MM.1S (cell line): Measurements from ENCODE around the gene HTR7.

Experiments used
- DNase-seq: peaks from one replicate; pipeline ENCODE4 v3.0.0-alpha.2; 2015
- H2AFZ ChIP-seq: fragments of 300-600 bp; sonication (generic); 2 replicates; pipeline ENCODE4 v1.6.0; 2016; ENCODE audit warnings: antibody characterized with exemption, low read length
- H3F3A ChIP-seq: fragments of 300-600 bp; sonication (generic); 2 replicates; pipeline ENCODE4 v1.6.1; 2016; ENCODE audit warnings: mild to moderate bottlenecking, antibody characterized with exemption, low read length, moderate library complexity, mixed read lengths; ENCODE audit not compliant: insufficient read depth
- H3K27ac ChIP-seq: fragments of 300-600 bp; sonication (generic); 2 replicates; pipeline ENCODE4 v1.5.1; 2016; ENCODE audit warnings: mild to moderate bottlenecking, low read length
- H3K27me3 ChIP-seq: fragments of 300-600 bp; sonication (generic); replicated peaks from 2 replicates; pipeline ENCODE4 v1.6.0; 2016; ENCODE audit warnings: low read length; ENCODE audit not compliant: insufficient read depth
- H3K36me3 ChIP-seq: fragments of 300-600 bp; sonication (generic); replicated peaks from 2 replicates; pipeline ENCODE4 v1.6.1; 2016; ENCODE audit warnings: mild to moderate bottlenecking, low read length, mixed read lengths; ENCODE audit not compliant: insufficient read depth
- H3K4me1 ChIP-seq: fragments of 300-600 bp; sonication (generic); 2 replicates; pipeline ENCODE4 v1.6.1; 2016; ENCODE audit warnings: low read length, mixed read lengths
- H3K4me2 ChIP-seq: fragments of 300-600 bp; sonication (generic); 2 replicates; pipeline ENCODE4 v1.6.0; 2016; ENCODE audit warnings: low read depth, low read length
- H3K4me3 ChIP-seq: fragments of 300-600 bp; sonication (generic); 2 replicates; pipeline ENCODE4 v1.5.1; 2016; ENCODE audit warnings: low read length, mixed read lengths
- H3K79me2 ChIP-seq: fragments of 300-600 bp; sonication (generic); 2 replicates; pipeline ENCODE4 v1.6.1; 2016; ENCODE audit warnings: mixed run types, low read length, mixed read lengths
- H3K9ac ChIP-seq: fragments of 300-600 bp; sonication (generic); 2 replicates; pipeline ENCODE4 v1.6.1; 2016; ENCODE audit warnings: low read length, mixed read lengths
- H3K9me2 ChIP-seq: fragments of 300-600 bp; sonication (generic); replicated peaks from 2 replicates; pipeline ENCODE4 v1.6.1; 2016; ENCODE audit warnings: mild to moderate bottlenecking, low read length, mixed read lengths; ENCODE audit not compliant: insufficient read depth
- H3K9me3 ChIP-seq: fragments of 300-600 bp; sonication (generic); replicated peaks from 2 replicates; pipeline ENCODE4 v1.6.1; 2016; ENCODE audit warnings: mild to moderate bottlenecking, low read length, mixed read lengths; ENCODE audit not compliant: insufficient read depth
- H4K20me1 ChIP-seq: fragments of 300-600 bp; sonication (generic); 2 replicates; pipeline ENCODE4 v1.6.1; 2016; ENCODE audit warnings: mild to moderate bottlenecking, low read length, moderate library complexity, mixed read lengths; ENCODE audit not compliant: insufficient read depth
- EZH2 ChIP-seq: fragments of 300-600 bp; sonication (generic); optimal IDR thresholded peaks from 2 replicates; pipeline ENCODE3; 2017; ENCODE audit warnings: low read depth, mild to moderate bottlenecking, antibody characterized with exemption, low read length, mixed read lengths
- EZH2phosphoT487 ChIP-seq: fragments of 300-600 bp; sonication (generic); IDR thresholded peaks from 2 replicates; pipeline ENCODE4 v1.6.1; 2018; ENCODE audit warnings: antibody characterized with exemption, low read length
- TF ChIP-seq, protein P1 (sequence below): fragments of 300-600 bp; sonication (generic); IDR thresholded peaks from 2 replicates; pipeline ENCODE4 v1.5.1; 2016; ENCODE audit warnings: antibody characterized with exemption, low read length, mixed read lengths

Gene HTR7

DNA sequence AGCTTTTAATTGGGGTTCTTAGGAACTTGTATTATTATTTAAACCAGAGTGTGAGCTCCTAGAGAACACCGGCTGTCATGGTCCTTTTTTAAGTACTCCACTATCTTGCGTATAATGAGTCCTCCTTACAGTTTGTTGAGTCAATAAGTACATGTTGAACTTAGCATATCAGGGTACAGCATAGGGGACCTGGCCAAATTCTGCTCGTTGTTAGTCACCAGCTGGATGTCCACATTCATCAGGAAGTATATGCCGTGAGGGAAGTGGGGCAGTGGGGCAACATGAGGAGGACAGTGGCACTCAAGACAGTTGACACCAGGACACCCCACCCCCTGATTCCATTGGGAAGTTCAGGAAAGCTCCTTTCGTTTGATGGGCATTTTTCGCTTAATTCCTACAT is 30.5 kb upstream of the HTR7 start:
- DNase-seq, result no peak
- no peak overlapping the region for H2AFZ ChIP-seq

DNA sequence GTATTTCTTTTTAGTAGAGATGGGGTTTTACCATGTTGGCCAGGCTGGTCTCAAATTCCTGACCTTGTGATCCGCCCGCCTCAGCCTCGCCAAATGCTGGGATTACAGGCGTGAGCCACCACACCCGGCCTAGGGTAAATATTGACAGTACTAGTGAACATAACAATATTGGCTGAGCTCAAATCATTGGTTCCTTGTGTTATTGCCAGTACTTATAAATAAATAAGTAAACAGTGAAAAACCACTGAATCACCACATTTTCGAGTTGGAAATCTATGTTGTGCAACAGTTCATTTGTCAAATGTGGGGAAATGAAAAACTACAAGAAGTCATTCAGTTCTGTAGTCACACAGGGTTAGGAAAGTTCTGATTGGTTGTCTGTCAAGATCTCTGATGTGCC is 29.7 kb upstream of the HTR7 start:
- Histone ChIP-seq H4K20me1 (no peaks in the 10 kb centered on the region), H3K27me3 (no peaks in the 10 kb centered on the region), H3K4me2 (no peak overlapping the region), H3K9me2 (no peaks in the 10 kb centered on the region), H3K27ac (no peak overlapping the region), H3K36me3 (peaks cover 13% of the 10 kb centered on the region), H3K4me1 (no peaks in the 10 kb centered on the region), H3K79me2 (no peaks in the 10 kb centered on the region), H3F3A (no peaks in the 10 kb centered on the region), H3K4me3 (no peak overlapping the region), H3K9ac (no peak overlapping the region), H3K9me3 (no peaks in the 10 kb centered on the region), H2AFZ (no peak overlapping the region)
- TF ChIP-seq EZH2 (no peak), EZH2phosphoT487 (no peak)
- TF ChIP-seq, protein P1, sequence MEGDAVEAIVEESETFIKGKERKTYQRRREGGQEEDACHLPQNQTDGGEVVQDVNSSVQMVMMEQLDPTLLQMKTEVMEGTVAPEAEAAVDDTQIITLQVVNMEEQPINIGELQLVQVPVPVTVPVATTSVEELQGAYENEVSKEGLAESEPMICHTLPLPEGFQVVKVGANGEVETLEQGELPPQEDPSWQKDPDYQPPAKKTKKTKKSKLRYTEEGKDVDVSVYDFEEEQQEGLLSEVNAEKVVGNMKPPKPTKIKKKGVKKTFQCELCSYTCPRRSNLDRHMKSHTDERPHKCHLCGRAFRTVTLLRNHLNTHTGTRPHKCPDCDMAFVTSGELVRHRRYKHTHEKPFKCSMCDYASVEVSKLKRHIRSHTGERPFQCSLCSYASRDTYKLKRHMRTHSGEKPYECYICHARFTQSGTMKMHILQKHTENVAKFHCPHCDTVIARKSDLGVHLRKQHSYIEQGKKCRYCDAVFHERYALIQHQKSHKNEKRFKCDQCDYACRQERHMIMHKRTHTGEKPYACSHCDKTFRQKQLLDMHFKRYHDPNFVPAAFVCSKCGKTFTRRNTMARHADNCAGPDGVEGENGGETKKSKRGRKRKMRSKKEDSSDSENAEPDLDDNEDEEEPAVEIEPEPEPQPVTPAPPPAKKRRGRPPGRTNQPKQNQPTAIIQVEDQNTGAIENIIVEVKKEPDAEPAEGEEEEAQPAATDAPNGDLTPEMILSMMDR, result no peak
- no peak for DNase-seq

More for the DNA sequence above, 30.5 kb upstream of the HTR7 start:
- no peaks in the 10 kb centered on the region for H3K9me3 ChIP-seq
- no peak overlapping the region for H3K4me2 ChIP-seq
- H3K27me3 ChIP-seq, result no peaks in the 10 kb centered on the region
- no peak overlapping the region for H3K9ac ChIP-seq
- H4K20me1 ChIP-seq, result no peaks in the 10 kb centered on the region
- TF ChIP-seq, protein P1, result no peak
- TF ChIP-seq EZH2, result no peak
- no peak for TF ChIP-seq EZH2phosphoT487
- H3K9me2 ChIP-seq, result no peaks in the 10 kb centered on the region
- H3K79me2 ChIP-seq, result no peaks in the 10 kb centered on the region
- H3K27ac ChIP-seq, result no peak overlapping the region
- no peaks in the 10 kb centered on the region for H3F3A ChIP-seq
- no peaks in the 10 kb centered on the region for H3K4me1 ChIP-seq
- peaks cover 13% of the 10 kb centered on the region for H3K36me3 ChIP-seq
- H3K4me3 ChIP-seq, result no peak overlapping the region

DNA sequence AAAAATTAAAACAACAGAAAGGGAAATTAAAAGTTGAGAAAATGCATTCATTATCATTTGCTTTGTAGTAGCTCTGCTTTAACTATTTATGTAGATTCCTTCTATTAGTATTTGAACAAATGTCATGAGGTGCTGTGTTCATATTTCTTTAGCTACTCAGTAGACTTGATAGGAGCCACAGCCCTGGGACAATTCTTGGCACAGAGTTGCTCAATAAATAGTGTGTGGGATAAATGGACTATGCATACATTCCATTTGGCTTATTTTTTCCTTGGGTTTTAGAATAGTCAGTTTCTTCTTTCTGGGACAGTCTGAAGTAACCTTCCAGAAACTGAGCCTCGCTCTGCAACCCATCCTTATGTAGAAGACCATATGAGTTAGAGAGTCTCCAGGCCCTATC is 27.3 kb upstream of the HTR7 start:
- no peaks in the 10 kb centered on the region for H3K79me2 ChIP-seq
- no peak for DNase-seq
- no peak overlapping the region for H2AFZ ChIP-seq
- H3K36me3 ChIP-seq, result peaks cover 13% of the 10 kb centered on the region
- H3K27me3 ChIP-seq, result no peaks in the 10 kb centered on the region
- H3K4me2 ChIP-seq, result no peak overlapping the region
- no peaks in the 10 kb centered on the region for H3K9me2 ChIP-seq
- H3K27ac ChIP-seq, result no peak overlapping the region
- H4K20me1 ChIP-seq, result no peaks in the 10 kb centered on the region
- no peak overlapping the region for H3K4me3 ChIP-seq
- H3K9me3 ChIP-seq, result no peaks in the 10 kb centered on the region
- no peak overlapping the region for H3K9ac ChIP-seq
- H3K4me1 ChIP-seq, result no peaks in the 10 kb centered on the region
- H3F3A ChIP-seq, result no peaks in the 10 kb centered on the region
- TF ChIP-seq EZH2 (no peak), EZH2phosphoT487 (no peak)
- TF ChIP-seq, protein P1, result no peak
